Endothelial cell (in vitro differentiated cells): ENCODE data around the gene MEDAG. TPM values are rescaled to one million over a fixed set of nuclear protein-coding genes. Genes with fewer than 3 reads are reported as not detected.

Source experiments
- DNase-seq: peaks from one replicate; pipeline ENCODE4 v3.0.0; 2021; ENCODE audit warnings: low spot score
- H3K27ac Mint-ChIP-seq: one replicate; pipeline ENCODE4 v1.8.0; 2021; ENCODE audit warnings: mixed read lengths, inconsistent platforms; ENCODE audit not compliant: unreplicated experiment
- H3K27me3 Mint-ChIP-seq: one replicate; pipeline ENCODE4 v1.8.0; 2021; ENCODE audit warnings: mild to moderate bottlenecking, moderate library complexity, mixed read lengths, inconsistent platforms; ENCODE audit not compliant: unreplicated experiment
- H3K36me3 Mint-ChIP-seq: one replicate; pipeline ENCODE4 v1.8.0; 2021; ENCODE audit warnings: mild to moderate bottlenecking, low read depth, mixed read lengths, inconsistent platforms; ENCODE audit not compliant: unreplicated experiment
- H3K4me1 Mint-ChIP-seq: one replicate; pipeline ENCODE4 v1.8.0; 2021; ENCODE audit warnings: mild to moderate bottlenecking, mixed read lengths, inconsistent platforms; ENCODE audit not compliant: unreplicated experiment
- H3K4me3 Mint-ChIP-seq: one replicate; pipeline ENCODE4 v1.8.0; 2021; ENCODE audit warnings: mild to moderate bottlenecking, mixed read lengths, inconsistent platforms; ENCODE audit not compliant: unreplicated experiment
- H3K9me3 Mint-ChIP-seq: one replicate; pipeline ENCODE4 v1.8.0; 2021; ENCODE audit warnings: mixed read lengths, inconsistent platforms; ENCODE audit not compliant: unreplicated experiment
- total RNA-seq: library from RNA; stranded (reverse); fragmentation: NEBNext Ultra II Directional; extraction: Animal tissue kit (Norgen Biotek cat#: 25700); gene quantifications from one replicate; pipeline ENCODE4 v1.2.1, GENCODE V29; 2021; ENCODE audit not compliant: unreplicated experiment
- TF ChIP-seq, protein P1 (sequence below): fragments of 200-600 bp; sonication (generic); IDR thresholded peaks from one replicate; pipeline ENCODE4 v1.5.0; 2021; ENCODE audit warnings: antibody characterized with exemption; ENCODE audit not compliant: unreplicated experiment

MEDAG gene
- total RNA-seq, 1 donor from 2014 or later: 0.77 TPM

- no peak for DNase-seq
- peaks cover 3% of the 10 kb centered on the region for H3K27me3 Mint-ChIP-seq
- no peak overlapping the region for H3K27ac Mint-ChIP-seq
- no peaks in the 10 kb centered on the region for H3K9me3 Mint-ChIP-seq
- TF ChIP-seq, protein P1, sequence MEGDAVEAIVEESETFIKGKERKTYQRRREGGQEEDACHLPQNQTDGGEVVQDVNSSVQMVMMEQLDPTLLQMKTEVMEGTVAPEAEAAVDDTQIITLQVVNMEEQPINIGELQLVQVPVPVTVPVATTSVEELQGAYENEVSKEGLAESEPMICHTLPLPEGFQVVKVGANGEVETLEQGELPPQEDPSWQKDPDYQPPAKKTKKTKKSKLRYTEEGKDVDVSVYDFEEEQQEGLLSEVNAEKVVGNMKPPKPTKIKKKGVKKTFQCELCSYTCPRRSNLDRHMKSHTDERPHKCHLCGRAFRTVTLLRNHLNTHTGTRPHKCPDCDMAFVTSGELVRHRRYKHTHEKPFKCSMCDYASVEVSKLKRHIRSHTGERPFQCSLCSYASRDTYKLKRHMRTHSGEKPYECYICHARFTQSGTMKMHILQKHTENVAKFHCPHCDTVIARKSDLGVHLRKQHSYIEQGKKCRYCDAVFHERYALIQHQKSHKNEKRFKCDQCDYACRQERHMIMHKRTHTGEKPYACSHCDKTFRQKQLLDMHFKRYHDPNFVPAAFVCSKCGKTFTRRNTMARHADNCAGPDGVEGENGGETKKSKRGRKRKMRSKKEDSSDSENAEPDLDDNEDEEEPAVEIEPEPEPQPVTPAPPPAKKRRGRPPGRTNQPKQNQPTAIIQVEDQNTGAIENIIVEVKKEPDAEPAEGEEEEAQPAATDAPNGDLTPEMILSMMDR: no peak
- H3K36me3 Mint-ChIP-seq: no peaks in the 10 kb centered on the region
- no peak overlapping the region for H3K4me3 Mint-ChIP-seq
- peaks cover 4% of the 10 kb centered on the region for H3K4me1 Mint-ChIP-seq
Measured at GRCh38 chr13:30974350-30974749, 68.3 kb downstream of the MEDAG start.

Other genes starting within 250 kb of the MEDAG start
- 1.9 TPM for gene ALOX5AP, start 170.7 kb upstream of the MEDAG start, total RNA-seq
- gene TEX26, start 26.4 kb downstream of the MEDAG start, total RNA-seq: not detected